Esophagus muscularis mucosa (tissue), 4 donors: ENCODE measurements around the gene ACAT1. TPM values are rescaled to one million over a fixed set of nuclear protein-coding genes. Genes with fewer than 3 reads are reported as not detected.
"Not testable (repeated sequence)": the region's sequence is repeated elsewhere in the genome, so short reads cannot be mapped to it uniquely, and the experiment has no call there.

Experiments used
- DNase-seq: peaks from one replicate; pipeline ENCODE4 v3.0.0-alpha.2; 2017; ENCODE audit errors: extremely low spot score
- H3K27ac ChIP-seq, 4 donors: fragments of 200-600 bp; sonication (generic); replicated peaks in 1 of 4; 1 replicate in 3 of 4; 2 replicates in 1 of 4; pipeline ENCODE4 v1.5.1; 2016 to 2019; ENCODE audit warnings: mild to moderate bottlenecking in 1 of 4
- H3K27me3 ChIP-seq, 4 donors: fragments of 200-600 bp; sonication (generic); one replicate each; pipeline versions ENCODE4 v1.5.1 to v1.6.0; 2016 to 2019
- H3K36me3 ChIP-seq, 4 donors: fragments of 200-600 bp; sonication (generic); one replicate each; pipeline ENCODE4 v1.5.1; 2016 to 2019
- H3K4me1 ChIP-seq, 4 donors: fragments of 200-600 bp; sonication (generic); one replicate each; pipeline ENCODE4 v1.5.1; 2016 to 2019
- H3K4me3 ChIP-seq, 4 donors: fragments of 200-600 bp; sonication (generic); 1 replicate in 2 of 4; 2 replicates in 2 of 4; pipeline ENCODE4 v1.5.1; 2016 to 2019; ENCODE audit warnings: mild to moderate bottlenecking in 4 of 4, moderate library complexity in 1 of 4
- H3K9me3 ChIP-seq, 4 donors: fragments of 200-600 bp; sonication (generic); 1 replicate in 3 of 4; 2 replicates in 1 of 4; pipeline ENCODE4 v1.5.1; 2016 to 2019
- EP300 ChIP-seq: sonication (generic); formaldehyde crosslinking; IDR thresholded peaks from one replicate; pipeline ENCODE4 v1.6.1; 2017; ENCODE audit warnings: antibody characterized with exemption
- POLR2A ChIP-seq: fragments of 450-650 bp; IDR thresholded peaks from one replicate; pipeline ENCODE4 v1.6.1; 2017; ENCODE audit warnings: antibody characterized with exemption, moderate library complexity, mild to moderate bottlenecking, low read depth
- POLR2AphosphoS5 ChIP-seq, 2 donors: sonication (generic); formaldehyde crosslinking; IDR thresholded peaks; one replicate each; pipeline ENCODE4 v1.6.1; 2017; ENCODE audit warnings: antibody characterized with exemption in 2 of 2
- WGBS: methylation state at CpG from one replicate; pipeline ENCODE4 v1.1.5; 2018; 5-methylcytosine and 5-hydroxymethylcytosine counted together
- intact Hi-C: fragments of 100-400 bp; cut with DNase I; formaldehyde crosslinking; loops from one replicate; pipeline ENCODE4 v1.15.1; 2023
- total RNA-seq, 4 donors: library from RNA; depleted of rRNA; stranded (reverse); fragments of >200 nt; gene quantifications; one replicate each; pipeline versions ENCODE4 v1.1.0 to v1.2.1, GENCODE V29; 2016
- TF ChIP-seq, protein P1 (sequence below), 3 experiments: fragments of 200-600 bp in 2 of 3; fragments of 450-650 bp in 1 of 3; sonication (generic) in 2 of 3; IDR thresholded peaks; one replicate each; pipeline ENCODE4 v1.5.1; 2017 to 2019; ENCODE audit warnings: antibody characterized with exemption in 3 of 3, mild to moderate bottlenecking in 2 of 3, moderate library complexity in 1 of 3

ACAT1 gene
- total RNA-seq, 4 donors from 2014 or later: 89.6 to 191 (median 139) TPM

DNA sequence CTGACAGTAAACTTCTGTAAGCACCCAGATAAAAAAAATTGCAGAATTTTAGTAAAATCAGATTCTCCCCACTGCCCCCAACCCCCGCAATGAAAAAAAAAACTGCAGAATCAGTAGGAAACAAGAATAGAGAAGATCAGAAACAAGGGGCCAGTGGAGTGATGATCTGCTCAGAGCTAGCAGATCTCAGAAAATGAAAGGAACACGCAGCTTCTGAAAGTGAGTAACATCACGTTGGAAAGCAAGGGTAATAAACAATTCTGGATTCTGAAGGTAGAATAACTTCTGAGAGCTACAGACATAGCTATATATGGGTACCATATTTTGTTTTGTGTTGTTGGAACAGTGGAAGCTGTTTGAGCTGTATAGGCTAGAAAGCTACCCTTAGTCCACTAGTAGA, 23.2 kb downstream of the ACAT1 start:
- no peak overlapping the region for H3K4me3 ChIP-seq
- H3K4me1 ChIP-seq: no peaks in the 10 kb centered on the region
- intact Hi-C loops: no loop called here
- WGBS: 90% methylated on average over 3 of the region's 3 CpGs
- peaks cover 82 to 100% (median 93%) of the 10 kb centered on the region in 4 donors for H3K36me3 ChIP-seq
- no peaks in the 10 kb centered on the region for H3K27me3 ChIP-seq
- H3K27ac ChIP-seq: no peak overlapping the region
- no peaks in the 10 kb centered on the region for H3K9me3 ChIP-seq
- no peak for DNase-seq
- TF ChIP-seq EP300: no peak
- TF ChIP-seq POLR2AphosphoS5 (IDR thresholded peaks at IDR 0.05): no peak
- TF ChIP-seq POLR2A: no peak
- TF ChIP-seq, protein P1, sequence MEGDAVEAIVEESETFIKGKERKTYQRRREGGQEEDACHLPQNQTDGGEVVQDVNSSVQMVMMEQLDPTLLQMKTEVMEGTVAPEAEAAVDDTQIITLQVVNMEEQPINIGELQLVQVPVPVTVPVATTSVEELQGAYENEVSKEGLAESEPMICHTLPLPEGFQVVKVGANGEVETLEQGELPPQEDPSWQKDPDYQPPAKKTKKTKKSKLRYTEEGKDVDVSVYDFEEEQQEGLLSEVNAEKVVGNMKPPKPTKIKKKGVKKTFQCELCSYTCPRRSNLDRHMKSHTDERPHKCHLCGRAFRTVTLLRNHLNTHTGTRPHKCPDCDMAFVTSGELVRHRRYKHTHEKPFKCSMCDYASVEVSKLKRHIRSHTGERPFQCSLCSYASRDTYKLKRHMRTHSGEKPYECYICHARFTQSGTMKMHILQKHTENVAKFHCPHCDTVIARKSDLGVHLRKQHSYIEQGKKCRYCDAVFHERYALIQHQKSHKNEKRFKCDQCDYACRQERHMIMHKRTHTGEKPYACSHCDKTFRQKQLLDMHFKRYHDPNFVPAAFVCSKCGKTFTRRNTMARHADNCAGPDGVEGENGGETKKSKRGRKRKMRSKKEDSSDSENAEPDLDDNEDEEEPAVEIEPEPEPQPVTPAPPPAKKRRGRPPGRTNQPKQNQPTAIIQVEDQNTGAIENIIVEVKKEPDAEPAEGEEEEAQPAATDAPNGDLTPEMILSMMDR (IDR thresholded peaks at IDR 0.05): no peak

DNA sequence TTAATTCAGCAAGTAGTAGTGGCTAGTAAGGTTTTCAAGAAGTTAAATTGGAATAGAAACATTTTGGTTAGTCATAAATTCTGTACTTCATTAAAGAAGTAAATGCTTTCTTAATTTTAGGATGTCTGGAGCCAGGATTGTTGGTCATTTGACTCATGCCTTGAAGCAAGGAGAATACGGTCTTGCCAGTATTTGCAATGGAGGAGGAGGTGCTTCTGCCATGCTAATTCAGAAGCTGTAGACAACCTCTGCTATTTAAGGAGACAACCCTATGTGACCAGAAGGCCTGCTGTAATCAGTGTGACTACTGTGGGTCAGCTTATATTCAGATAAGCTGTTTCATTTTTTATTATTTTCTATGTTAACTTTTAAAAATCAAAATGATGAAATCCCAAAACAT, 25.8 kb downstream of the ACAT1 start:
- intact Hi-C loops: no loop called here
- no peaks in the 10 kb centered on the region for H3K9me3 ChIP-seq
- H3K36me3 ChIP-seq: peaks cover 83 to 100% (median 93%) of the 10 kb centered on the region in 4 donors
- DNase-seq: no peak
- no peaks in the 10 kb centered on the region for H3K27me3 ChIP-seq
- WGBS: 83% methylated on average over 1 of the region's 1 CpG
- no peaks in the 10 kb centered on the region for H3K4me1 ChIP-seq
- no peak overlapping the region for H3K4me3 ChIP-seq
- H3K27ac ChIP-seq: no peak overlapping the region
- TF ChIP-seq, protein P1 (IDR thresholded peaks at IDR 0.05): no peak
- no peak for TF ChIP-seq EP300
- TF ChIP-seq POLR2A: no peak
- TF ChIP-seq POLR2AphosphoS5 (IDR thresholded peaks at IDR 0.05): no peak

DNA sequence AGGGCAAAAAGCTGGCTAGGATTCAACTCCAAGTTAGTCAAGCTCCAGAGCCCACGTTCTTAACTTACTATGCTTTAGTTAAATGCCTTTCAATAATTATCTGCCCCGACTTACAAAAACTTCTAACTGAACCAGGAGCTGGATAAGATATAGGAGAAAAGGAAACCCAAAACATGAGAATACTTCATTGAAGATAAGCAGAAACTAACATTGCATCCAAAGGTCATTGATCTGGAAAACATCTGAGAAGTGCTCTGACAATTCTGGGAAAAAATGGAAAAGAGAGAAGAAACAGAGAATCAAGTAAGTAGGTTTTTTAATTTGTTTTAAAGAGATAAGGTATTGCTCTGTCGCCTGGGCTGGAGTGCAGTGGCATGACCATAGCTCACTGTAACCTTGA, 27.2 kb downstream of the ACAT1 start:
- Histone ChIP-seq H3K27ac (no peak overlapping the region), H3K4me3 (no peak overlapping the region), H3K4me1 (no peaks in the 10 kb centered on the region), H3K36me3 (peaks cover 70 to 100% (median 85%) of the 10 kb centered on the region in 4 donors), H3K27me3 (no peaks in the 10 kb centered on the region), H3K9me3 (no peaks in the 10 kb centered on the region)
- WGBS: 73% methylated on average over 3 of the region's 3 CpGs
- no peak for DNase-seq
- intact Hi-C loops: no loop called here
- TF ChIP-seq, protein P1 (IDR thresholded peaks at IDR 0.05): no peak
- TF ChIP-seq POLR2A (no peak), POLR2AphosphoS5 (IDR thresholded peaks at IDR 0.05) (no peak), EP300 (no peak)

DNA sequence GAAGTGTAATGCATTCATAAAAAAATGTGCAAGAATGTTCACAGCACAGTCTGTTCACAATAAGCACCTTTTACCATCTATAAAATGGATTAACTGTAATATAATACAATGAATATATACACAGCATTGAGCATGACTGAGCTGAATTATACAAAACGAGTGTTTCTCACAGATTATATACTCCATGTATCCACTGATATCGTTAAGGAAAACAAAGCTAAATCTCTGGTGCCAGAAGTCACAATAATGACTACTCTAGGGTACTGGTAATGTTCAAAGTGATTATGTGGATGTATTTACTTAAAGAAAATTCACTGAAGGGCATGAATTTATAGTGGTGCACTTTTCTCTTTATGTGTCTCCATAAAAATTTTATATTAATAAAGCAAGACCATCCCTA, 33.2 kb downstream of the ACAT1 start:
- Histone ChIP-seq H3K36me3 (peaks cover 17 to 75% (median 46%) of the 10 kb centered on the region in 4 donors), H3K4me1 (no peaks in the 10 kb centered on the region), H3K27ac (no peak overlapping the region), H3K27me3 (no peaks in the 10 kb centered on the region), H3K4me3 (no peak overlapping the region), H3K9me3 (no peaks in the 10 kb centered on the region)
- no peak for DNase-seq
- intact Hi-C loops: no loop called here
- 76% methylated on average over 2 of the region's 2 CpGs for WGBS
- TF ChIP-seq POLR2AphosphoS5 (IDR thresholded peaks at IDR 0.05): no peak
- TF ChIP-seq EP300: no peak
- TF ChIP-seq, protein P1 (IDR thresholded peaks at IDR 0.05): no peak
- no peak for TF ChIP-seq POLR2A

DNA sequence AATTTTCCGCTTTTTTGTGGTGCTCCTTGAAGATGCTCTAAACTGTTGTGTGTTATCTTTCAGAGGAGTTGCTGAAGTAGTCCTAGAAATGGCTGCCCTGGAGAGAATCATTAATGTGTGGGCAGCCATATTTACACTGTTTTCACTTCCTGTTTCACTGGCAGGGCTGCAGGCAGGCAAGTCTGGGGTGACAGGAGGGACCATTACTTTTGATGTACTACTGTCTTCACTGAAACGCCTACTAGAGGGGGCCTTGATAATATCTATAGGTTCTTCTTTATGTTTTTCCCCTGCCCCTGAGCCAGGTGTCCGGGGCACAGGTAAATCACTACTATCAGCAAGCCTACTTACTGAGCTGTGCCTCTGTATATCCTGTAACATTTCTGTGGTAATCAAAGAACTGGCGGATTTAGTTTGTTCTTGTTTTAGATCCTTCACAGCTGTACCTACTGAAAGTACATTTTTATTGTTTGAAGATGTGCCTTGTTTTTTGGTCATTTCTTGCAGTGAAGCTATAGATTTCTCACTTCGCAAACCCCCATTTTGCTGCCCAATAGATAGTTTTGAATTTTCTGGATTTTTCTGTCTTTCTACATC, 39.7 kb downstream of the ACAT1 start:
- WGBS: 90% methylated on average over 5 of the region's 5 CpGs
- peaks cover 30 to 80% (median 60%) of the 10 kb centered on the region in 4 donors for H3K36me3 ChIP-seq
- no peaks in the 10 kb centered on the region for H3K4me1 ChIP-seq
- no peak for TF ChIP-seq POLR2A
- H3K27me3 ChIP-seq: no peaks in the 10 kb centered on the region
- intact Hi-C loops: no loop called here
- no peak overlapping the region for H3K4me3 ChIP-seq
- no peaks in the 10 kb centered on the region for H3K9me3 ChIP-seq
- DNase-seq: no peak
- H3K27ac ChIP-seq: no peak overlapping the region

DNA sequence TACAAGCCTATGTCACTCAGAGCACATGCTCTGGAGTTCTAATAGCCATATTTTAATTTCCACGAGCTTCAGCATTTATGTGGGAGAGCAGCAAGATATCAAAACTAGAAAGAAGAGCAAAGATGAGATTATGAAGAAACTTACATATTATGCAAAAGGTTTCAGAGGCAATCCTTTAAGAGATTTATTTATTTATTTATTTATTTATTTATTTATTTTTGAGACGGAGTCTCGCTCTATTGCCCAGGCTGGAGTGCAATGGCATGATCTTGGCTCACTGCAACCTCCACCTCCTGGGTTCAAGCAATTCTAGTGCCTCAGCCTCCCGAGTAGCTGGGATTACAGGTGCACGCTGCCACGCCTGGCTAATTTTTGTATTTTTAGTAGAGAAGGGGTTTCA, 41.5 kb downstream of the ACAT1 start:
- H3K4me3 ChIP-seq, H3K27me3 ChIP-seq, H3K9me3 ChIP-seq, intact Hi-C loops, H3K27ac ChIP-seq, H3K4me1 ChIP-seq, DNase-seq: not testable (repeated sequence)
- WGBS: 78% methylated on average over 6 of the region's 6 CpGs
- H3K36me3 ChIP-seq: peaks cover 34 to 94% (median 64%) of the 10 kb centered on the region in 4 donors
